ENCODE measurements around the gene CHN2.

- TF ChIP-seq POLR2A (IDR thresholded peaks at IDR 0.05), result no peak
- TF ChIP-seq, protein P1, sequence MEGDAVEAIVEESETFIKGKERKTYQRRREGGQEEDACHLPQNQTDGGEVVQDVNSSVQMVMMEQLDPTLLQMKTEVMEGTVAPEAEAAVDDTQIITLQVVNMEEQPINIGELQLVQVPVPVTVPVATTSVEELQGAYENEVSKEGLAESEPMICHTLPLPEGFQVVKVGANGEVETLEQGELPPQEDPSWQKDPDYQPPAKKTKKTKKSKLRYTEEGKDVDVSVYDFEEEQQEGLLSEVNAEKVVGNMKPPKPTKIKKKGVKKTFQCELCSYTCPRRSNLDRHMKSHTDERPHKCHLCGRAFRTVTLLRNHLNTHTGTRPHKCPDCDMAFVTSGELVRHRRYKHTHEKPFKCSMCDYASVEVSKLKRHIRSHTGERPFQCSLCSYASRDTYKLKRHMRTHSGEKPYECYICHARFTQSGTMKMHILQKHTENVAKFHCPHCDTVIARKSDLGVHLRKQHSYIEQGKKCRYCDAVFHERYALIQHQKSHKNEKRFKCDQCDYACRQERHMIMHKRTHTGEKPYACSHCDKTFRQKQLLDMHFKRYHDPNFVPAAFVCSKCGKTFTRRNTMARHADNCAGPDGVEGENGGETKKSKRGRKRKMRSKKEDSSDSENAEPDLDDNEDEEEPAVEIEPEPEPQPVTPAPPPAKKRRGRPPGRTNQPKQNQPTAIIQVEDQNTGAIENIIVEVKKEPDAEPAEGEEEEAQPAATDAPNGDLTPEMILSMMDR (IDR thresholded peaks at IDR 0.05), result no peak
- TF ChIP-seq EP300 (IDR thresholded peaks at IDR 0.05; ENCODE audit: low read depth), result no peak
- TF ChIP-seq POLR2AphosphoS5 (IDR thresholded peaks at IDR 0.05), result peak in 1 of 3 donors; percentile 23
Observed at GRCh38 chr7:29202651-29203069, 8.1 kb downstream of the CHN2 start.

All from transverse colon (tissue), 4 donors.